HCT116 (cell line): ENCODE results near the gene NCAPH2. TPM values are rescaled to one million over a fixed set of nuclear protein-coding genes. Genes with fewer than 3 reads are reported as not detected.

Experiments
- ATAC-seq: fragments of 200-7000 bp; cut with Tn5 transposase; 2 replicates; pipeline ENCODE4 v1.9.1; 2020; ENCODE audit warnings: mild to moderate bottlenecking, moderate library complexity
- BruUV-seq: library from RNA; stranded (reverse); fragments of 400-500 nt; replicated peaks from 2 replicates; lab custom pipeline; 2021; lab: Mats Ljungman, UMichigan
- CTCF ChIA-PET: fragments of 300-600 bp; sonication (Branson Sonifier 250); formaldehyde crosslinking; loops from one replicate; lab custom pipeline; 2021; ENCODE audit warnings: antibody characterized with exemption; lab: Charles Lee
- POLR2A ChIA-PET: fragments of 300-600, 350-600 bp; sonication (Branson Sonifier 250); formaldehyde crosslinking; loops from one replicate; lab custom pipeline; 2021; ENCODE audit warnings: antibody characterized with exemption; lab: Charles Lee
- RAD21 ChIA-PET, 2 experiments: fragments of 300-600 bp; sonication (Branson Sonifier 250); formaldehyde crosslinking; loops; one replicate each; lab custom pipeline; 2023; ENCODE audit warnings: low total read pairs in 2 of 2; ENCODE audit not compliant: uncharacterized antibody in 2 of 2, unreplicated experiment in 2 of 2, low non-redundant PET in 1 of 2; lab: Charles Lee
- DNase-seq: peaks from one replicate; pipeline ENCODE4 v3.0.0-alpha.2; 2010; ENCODE audit warnings: low read depth, low spot score
- H2AFZ ChIP-seq: fragments of 200-600 bp; shearing (Covaris generic), sonication (generic); 2 replicates; pipeline ENCODE4 v1.6.1; 2017; ENCODE audit warnings: low read depth, mixed run types, mixed read lengths, antibody characterized with exemption, low read length; ENCODE audit not compliant: poor library complexity, severe bottlenecking
- H3K27ac ChIP-seq: 2 replicates; pipeline ENCODE4 v1.5.1; 2012; ENCODE audit warnings: low read depth, low read length
- H3K27me3 ChIP-seq: fragments of 200-600 bp; sonication (generic); 2 replicates; pipeline ENCODE4 v1.6.1; 2016; ENCODE audit warnings: mixed run types, low read length, mixed read lengths; ENCODE audit not compliant: insufficient read depth
- H3K36me3 ChIP-seq, 2 experiments: fragments of 200-500 bp in 1 of 2; fragments of 200-600 bp in 1 of 2; sonication (Bioruptor generic) in 1 of 2; sonication (generic) in 1 of 2; 2 replicates each; pipeline versions ENCODE4 v1.5.1 to v1.6.1; 2014 to 2016; ENCODE audit warnings: low read length in 2 of 2, inconsistent platforms in 1 of 2, mixed read lengths in 1 of 2, mixed run types in 1 of 2; ENCODE audit not compliant: insufficient read depth in 2 of 2, control insufficient read depth in 1 of 2
- H3K4me1 ChIP-seq, 2 experiments: fragments of 200-600 bp in 1 of 2; sonication (generic) in 1 of 2; 2 replicates each; pipeline versions ENCODE4 v1.5.1 to v1.6.1; 2012 to 2017; ENCODE audit warnings: low read length in 2 of 2, inconsistent platforms in 1 of 2, mild to moderate bottlenecking in 1 of 2, mixed read lengths in 1 of 2, mixed run types in 1 of 2, moderate library complexity in 1 of 2; ENCODE audit not compliant: insufficient read depth in 2 of 2, control insufficient read depth in 1 of 2
- H3K4me2 ChIP-seq: fragments of 200-600 bp; sonication (generic); 2 replicates; pipeline ENCODE4 v1.6.1; 2017; ENCODE audit warnings: mixed run types, low read length, mixed read lengths
- H3K4me3 ChIP-seq, 2 experiments: fragments of 200-600 bp in 1 of 2; sonication (generic) in 1 of 2; replicated peaks in 1 of 2; 2 replicates each; pipeline ENCODE4 v1.5.1; 2011 to 2016; ENCODE audit warnings: low read length in 2 of 2, control low read depth in 1 of 2, low read depth in 1 of 2, mild to moderate bottlenecking in 1 of 2, mixed read lengths in 1 of 2, mixed run types in 1 of 2
- H3K79me2 ChIP-seq: fragments of 200-600 bp; sonication (generic); 2 replicates; pipeline ENCODE4 v1.6.1; 2017; ENCODE audit warnings: mild to moderate bottlenecking, mixed run types, low read length, moderate library complexity, mixed read lengths; ENCODE audit not compliant: insufficient read depth
- H3K9ac ChIP-seq: fragments of 200-600 bp; sonication (generic); 2 replicates; pipeline ENCODE4 v1.6.1; 2016; ENCODE audit warnings: low read length, mixed read lengths
- H3K9me2 ChIP-seq: fragments of 200-600 bp; sonication (generic), shearing (Covaris generic); 2 replicates; pipeline ENCODE4 v1.6.1; 2017; ENCODE audit warnings: mixed run types, mild to moderate bottlenecking, moderate library complexity; ENCODE audit not compliant: insufficient read depth
- H3K9me3 ChIP-seq, 2 experiments: fragments of 200-500 bp in 1 of 2; fragments of 200-600 bp in 1 of 2; sonication (Bioruptor generic) in 1 of 2; sonication (generic) in 1 of 2; 2 replicates each; pipeline ENCODE4 v1.6.1; 2014 to 2017; ENCODE audit warnings: low read length in 2 of 2, mixed read lengths in 2 of 2, inconsistent platforms in 1 of 2, low read depth in 1 of 2, mild to moderate bottlenecking in 1 of 2, mixed run types in 1 of 2, moderate library complexity in 1 of 2; ENCODE audit not compliant: control insufficient read depth in 1 of 2, insufficient read depth in 1 of 2
- H4K20me1 ChIP-seq: fragments of 200-600 bp; sonication (generic), shearing (Covaris generic); 2 replicates; pipeline ENCODE4 v1.6.1; 2017; ENCODE audit warnings: mixed run types, mild to moderate bottlenecking, moderate library complexity; ENCODE audit not compliant: insufficient read depth
- ATF3 ChIP-seq: IDR thresholded peaks from 2 replicates; pipeline ENCODE4 v1.6.1; 2012
- CBX3 ChIP-seq: IDR thresholded peaks from 2 replicates; pipeline ENCODE4 v1.6.1; 2012; ENCODE audit warnings: low read depth
- CEBPB ChIP-seq: IDR thresholded peaks from 2 replicates; pipeline ENCODE4 v1.6.1; 2012; ENCODE audit warnings: low read depth
- EGR1 ChIP-seq: IDR thresholded peaks from 2 replicates; pipeline ENCODE4 v1.6.1; 2012; ENCODE audit warnings: low read depth
- EZH2 ChIP-seq: fragments of 200-600 bp; sonication (generic); IDR thresholded peaks from 2 replicates; pipeline ENCODE4 v1.6.1; 2017; ENCODE audit warnings: antibody characterized with exemption, mixed run types
- EZH2phosphoT487 ChIP-seq: fragments of 200-600 bp; IDR thresholded peaks from 2 replicates; pipeline ENCODE4 v1.6.1; 2018; ENCODE audit warnings: antibody characterized with exemption, borderline replicate concordance
- POLR2A ChIP-seq: IDR thresholded peaks from 2 replicates; pipeline ENCODE4 v1.7.0; 2011; ENCODE audit warnings: borderline replicate concordance; ENCODE audit not compliant: insufficient read depth, insufficient read length; ENCODE audit errors: extremely low read depth
- RAD21 ChIP-seq: IDR thresholded peaks from 2 replicates; pipeline ENCODE4 v1.6.1; 2012; ENCODE audit warnings: low read depth, mild to moderate bottlenecking
- SIN3A ChIP-seq: IDR thresholded peaks from 2 replicates; pipeline ENCODE4 v1.6.1; 2012; ENCODE audit warnings: low read depth
- SP1 ChIP-seq: IDR thresholded peaks from 2 replicates; pipeline ENCODE4 v1.6.1; 2012; ENCODE audit warnings: low read depth
- SRF ChIP-seq: IDR thresholded peaks from 2 replicates; pipeline ENCODE4 v1.6.1; 2012; ENCODE audit warnings: low read depth
- YY1 ChIP-seq: IDR thresholded peaks from 2 replicates; pipeline ENCODE4 v1.6.1; 2011; ENCODE audit warnings: low read length, low read depth, moderate library complexity, mild to moderate bottlenecking; ENCODE audit not compliant: insufficient replicate concordance; ENCODE audit errors: extremely low read depth
- ZNF274 ChIP-seq: fragments of 200-500 bp; sonication (Bioruptor generic); IDR thresholded peaks from 2 replicates; pipeline ENCODE4 v1.6.1; 2014; ENCODE audit warnings: mild to moderate bottlenecking, low read depth, low read length, inconsistent platforms
- intact Hi-C: fragments of 100-400 bp; cut with micrococcal nuclease; formaldehyde crosslinking; loops from 2 replicates; pipeline ENCODE4 v1.10.0; 2022
- total RNA-seq: library from RNA; stranded (reverse); gene quantifications from one replicate; pipeline ENCODE4 v1.2.1, GENCODE V29; 2021; ENCODE audit not compliant: unreplicated experiment
- TF ChIP-seq, protein P1 (sequence below), 3 experiments: fragments of 200-600 bp in 1 of 3; sonication (generic) in 1 of 3; IDR thresholded peaks in 2 of 3; conservative IDR thresholded peaks in 1 of 3; 2 replicates each; pipeline ENCODE4 v1.5.1; 2012 to 2017; ENCODE audit warnings: low read depth in 2 of 3, low read length in 2 of 3, antibody characterized with exemption in 1 of 3, borderline replicate concordance in 1 of 3, control low read depth in 1 of 3, mild to moderate bottlenecking in 1 of 3, mixed read lengths in 1 of 3, mixed run types in 1 of 3, moderate library complexity in 1 of 3; ENCODE audit not compliant: insufficient read depth in 1 of 3

NCAPH2 gene
- total RNA-seq, 1 experiment from 2014 or later = 99.1 TPM

DNA sequence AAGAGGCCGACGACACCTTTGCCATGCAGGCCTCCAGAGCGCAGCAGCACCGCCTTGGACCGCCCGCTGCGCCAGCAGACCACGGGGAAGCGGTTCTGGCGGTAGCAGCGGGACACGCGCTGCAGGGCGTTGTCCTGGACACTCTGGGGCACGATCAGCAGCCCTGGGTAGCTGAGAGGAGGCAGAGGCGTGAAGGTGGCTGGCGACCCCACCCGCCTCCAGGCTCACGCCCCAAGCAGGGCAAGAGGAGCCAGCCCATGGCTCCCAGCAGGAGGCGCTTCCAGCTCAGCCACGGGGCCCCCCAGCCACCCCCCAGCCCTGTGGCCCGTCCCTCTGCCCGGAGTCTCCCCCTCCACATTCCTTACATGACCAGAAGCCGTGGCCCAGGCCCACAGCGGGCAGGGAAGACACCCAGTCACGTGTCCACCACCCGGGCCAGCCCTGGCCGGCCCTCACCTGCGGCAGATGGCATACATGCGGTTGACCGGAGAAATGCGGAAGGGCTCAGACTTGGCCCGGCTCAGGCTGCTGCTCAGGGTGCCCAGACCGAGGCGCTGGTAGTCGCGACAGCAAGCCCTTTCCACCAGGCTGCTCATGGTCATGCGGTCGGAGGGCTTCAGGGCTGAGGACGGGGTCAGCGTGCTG lies 48.4 kb upstream of the NCAPH2 start:
- no peaks in the 10 kb centered on the region for H3K9me2 ChIP-seq
- H3K27me3 ChIP-seq = no peaks in the 10 kb centered on the region
- TSS peak; percentile 31 for BruUV-seq
- TF ChIP-seq, protein P1, sequence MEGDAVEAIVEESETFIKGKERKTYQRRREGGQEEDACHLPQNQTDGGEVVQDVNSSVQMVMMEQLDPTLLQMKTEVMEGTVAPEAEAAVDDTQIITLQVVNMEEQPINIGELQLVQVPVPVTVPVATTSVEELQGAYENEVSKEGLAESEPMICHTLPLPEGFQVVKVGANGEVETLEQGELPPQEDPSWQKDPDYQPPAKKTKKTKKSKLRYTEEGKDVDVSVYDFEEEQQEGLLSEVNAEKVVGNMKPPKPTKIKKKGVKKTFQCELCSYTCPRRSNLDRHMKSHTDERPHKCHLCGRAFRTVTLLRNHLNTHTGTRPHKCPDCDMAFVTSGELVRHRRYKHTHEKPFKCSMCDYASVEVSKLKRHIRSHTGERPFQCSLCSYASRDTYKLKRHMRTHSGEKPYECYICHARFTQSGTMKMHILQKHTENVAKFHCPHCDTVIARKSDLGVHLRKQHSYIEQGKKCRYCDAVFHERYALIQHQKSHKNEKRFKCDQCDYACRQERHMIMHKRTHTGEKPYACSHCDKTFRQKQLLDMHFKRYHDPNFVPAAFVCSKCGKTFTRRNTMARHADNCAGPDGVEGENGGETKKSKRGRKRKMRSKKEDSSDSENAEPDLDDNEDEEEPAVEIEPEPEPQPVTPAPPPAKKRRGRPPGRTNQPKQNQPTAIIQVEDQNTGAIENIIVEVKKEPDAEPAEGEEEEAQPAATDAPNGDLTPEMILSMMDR (IDR thresholded peaks at IDR 0.05 in 2 of 3, conservative IDR thresholded peaks at IDR 0.05 in 1 of 3; ENCODE audit: borderline replicate concordance in 1 of 3, insufficient read depth in 1 of 3, low read depth in 2 of 3, low read length in 2 of 3) = no peak
- TF ChIP-seq SIN3A (no peak), POLR2A (no peak), SP1 (no peak), CEBPB (no peak), ZNF274 (no peak), ATF3 (no peak), EZH2 (no peak), RAD21 (no peak), CBX3 (no peak), EZH2phosphoT487 (no peak), YY1 (no peak), EGR1 (no peak), SRF (no peak)
- TF ChIP-seq, all 23 proteins: peak for 0
- ATAC-seq (no peak), DNase-seq (no peak)
- Histone ChIP-seq H3K9ac (no peak overlapping the region), H3K9me3 (no peaks in the 10 kb centered on the region), H3K4me1 (no peaks in the 10 kb centered on the region), H4K20me1 (no peaks in the 10 kb centered on the region), H2AFZ (no peak overlapping the region), H3K4me2 (no peak overlapping the region), H3K27ac (no peak overlapping the region), H3K4me3 (no peak overlapping the region), H3K36me3 (peaks cover 19 to 31% of the 10 kb centered on the region in 2 experiments; a peak in 3 of 4 replicates), H3K79me2 (no peaks in the 10 kb centered on the region)
- RAD21 ChIA-PET = no interaction called here
- POLR2A ChIA-PET = no interaction called here
- CTCF ChIA-PET = no interaction called here
- intact Hi-C loops = no loop called here
